Esophagus squamous epithelium (tissue), 5 donors: ENCODE data around the gene SKIDA1. TPM values are rescaled to one million over a fixed set of nuclear protein-coding genes. Genes with fewer than 3 reads are reported as not detected.
A peak's percentile ranks its signal among the peaks of the same experiment; 100 is the strongest.

Source experiments
- DNase-seq: peaks from one replicate; lab custom pipeline; 2025; lab: John Stamatoyannopoulos, UW
- H3K27ac ChIP-seq, 4 donors: fragments of 200-600 bp; sonication (generic); one replicate each; pipeline ENCODE4 v1.5.1; 2016 to 2019; ENCODE audit warnings: mild to moderate bottlenecking in 1 of 4
- H3K27me3 ChIP-seq, 4 donors: fragments of 200-600 bp; sonication (generic); 1 replicate in 3 of 4; 2 replicates in 1 of 4; pipeline versions ENCODE4 v1.5.1 to v1.6.0; 2017 to 2021; ENCODE audit warnings: antibody characterized with exemption in 1 of 4
- H3K36me3 ChIP-seq, 3 donors: fragments of 200-600 bp; sonication (generic); one replicate each; pipeline ENCODE4 v1.5.1; 2016 to 2019
- H3K4me1 ChIP-seq, 3 donors: fragments of 200-600 bp; sonication (generic); one replicate each; pipeline ENCODE4 v1.5.1; 2017 to 2019
- H3K4me3 ChIP-seq, 4 donors: fragments of 200-600 bp; sonication (generic); 1 replicate in 3 of 4; 2 replicates in 1 of 4; pipeline ENCODE4 v1.5.1; 2016 to 2019; ENCODE audit warnings: mild to moderate bottlenecking in 2 of 4, moderate library complexity in 1 of 4
- H3K9me3 ChIP-seq, 3 donors: fragments of 200-600 bp; sonication (generic); one replicate each; pipeline ENCODE4 v1.5.1; 2016 to 2019
- CTCF ChIP-seq, 6 experiments: fragments of 450-650 bp in 4 of 6; fragments of 200-600 bp in 2 of 6; sonication (generic) in 2 of 6; IDR thresholded peaks; one replicate each; pipeline ENCODE4 v1.5.1; 2016 to 2019; ENCODE audit warnings: antibody characterized with exemption in 6 of 6, mild to moderate bottlenecking in 4 of 6, moderate library complexity in 4 of 6
- POLR2A ChIP-seq, 4 donors: fragments of 450-650 bp; IDR thresholded peaks; one replicate each; pipeline ENCODE4 v1.6.1; 2017; ENCODE audit warnings: antibody characterized with exemption in 4 of 4, mild to moderate bottlenecking in 4 of 4, moderate library complexity in 3 of 4
- WGBS, 2 donors: methylation state at CpG; one replicate each; pipeline ENCODE4 v1.1.5; 2018; 5-methylcytosine and 5-hydroxymethylcytosine counted together
- intact Hi-C: fragments of 100-400 bp; cut with DNase I; formaldehyde crosslinking; loops from one replicate; pipeline ENCODE4 v1.15.0; 2022
- total RNA-seq, 4 donors: library from RNA; depleted of rRNA; stranded (reverse); fragments of >200 nt; gene quantifications; one replicate each; pipeline ENCODE4 v1.1.0, GENCODE V29; 2016
- donor health status: DM: yes; HTN: yes; CAD: no.

SKIDA1 gene
- total RNA-seq, 4 donors from 2014 or later = 0.53 to 0.57 (median 0.57) TPM; not detected in 1

- Histone ChIP-seq H3K36me3 (peaks cover 5 to 43% (median 16%) of the 10 kb centered on the region in 3 donors), H3K4me1 (peaks cover 4 to 54% (median 19%) of the 10 kb centered on the region in 3 donors), H3K4me3 (peak overlapping the region; percentile 61 to 96 (median 82)), H3K27me3 (no peaks in the 10 kb centered on the region), H3K27ac (peak overlapping the region; percentile 91 to 100 (median 96)), H3K9me3 (no peaks in the 10 kb centered on the region)
- no peak for DNase-seq
- TF ChIP-seq POLR2A (IDR thresholded peaks at IDR 0.05) (no peak), CTCF (IDR thresholded peaks at IDR 0.05) (no peak)
- 34 to 42% methylated on average over 8 to 9 of the region's 9 CpGs for WGBS, 2 donors
- intact Hi-C loops = loop anchor here (10.0 kb wide), 1 partner anchor 189 kb away; no protein-coding TSS in a partner anchor
These were observed 10.0 kb upstream of the SKIDA1 start for GRCh38 chr10:21535494-21535965.

- Histone ChIP-seq H3K9me3 (no peaks in the 10 kb centered on the region), H3K4me1 (peaks cover 4 to 61% (median 19%) of the 10 kb centered on the region in 3 donors), H3K27ac (peak overlapping the region; percentile 91 to 100 (median 96)), H3K4me3 (peak overlapping the region; percentile 61 to 96 (median 82)), H3K27me3 (no peaks in the 10 kb centered on the region), H3K36me3 (peaks cover 3 to 36% (median 11%) of the 10 kb centered on the region in 3 donors)
- WGBS, 2 donors = 4% methylated on average over 7 of the region's 96 CpGs; no CpG with 5 or more reads in 1 of the 2 donors
- intact Hi-C loops = loop anchor here (10.0 kb wide), 1 partner anchor 190 kb away; no protein-coding TSS in a partner anchor
- TF ChIP-seq POLR2A (IDR thresholded peaks at IDR 0.05) (no peak), CTCF (IDR thresholded peaks at IDR 0.05) (no peak)
- DNase-seq = no peak
These were observed 9.4 kb upstream of the SKIDA1 start for GRCh38 chr10:21534604-21535493.

GRCh38 chr10:21534280-21534586 lies 8.8 kb upstream of the SKIDA1 start:
- intact Hi-C loops = loop anchor here (10.0 kb wide), 1 partner anchor 191 kb away; no protein-coding TSS in a partner anchor
- TF ChIP-seq POLR2A (IDR thresholded peaks at IDR 0.05) (no peak), CTCF (IDR thresholded peaks at IDR 0.05) (no peak)
- peak overlapping the region; percentile 91 to 100 (median 96) for H3K27ac ChIP-seq
- no peaks in the 10 kb centered on the region for H3K9me3 ChIP-seq
- H3K27me3 ChIP-seq = no peaks in the 10 kb centered on the region
- WGBS, 2 donors = 0% methylated on average over 4 of the region's 26 CpGs; no CpG with 5 or more reads in 1 of the 2 donors
- H3K36me3 ChIP-seq = peaks cover 0 to 30% (median 5%) of the 10 kb centered on the region in 3 donors
- DNase-seq = no peak
- H3K4me1 ChIP-seq = peaks cover 4 to 67% (median 19%) of the 10 kb centered on the region in 3 donors
- peak overlapping the region; percentile 61 to 96 (median 82) for H3K4me3 ChIP-seq

GRCh38 chr10:21533467-21534279 lies 8.2 kb upstream of the SKIDA1 start, which contains the start of gene MLLT10:
MLLT10 (plus strand) TSS chr10:21534232; CDS start chr10:21534645, 413 bp downstream.
- WGBS, 2 donors = 0% methylated on average over 13 to 15 of the region's 74 CpGs
- peak within 1 kb of the TSS; percentile 61 to 96 (median 82) for H3K4me3 ChIP-seq
- peak; percentile 65 for DNase-seq
- intact Hi-C loops = loop anchor here (10.0 kb wide), 1 partner anchor 191 kb away; no protein-coding TSS in a partner anchor
- H3K36me3 ChIP-seq = peaks cover 0 to 24% (median 5%) of the 10 kb centered on the region in 3 donors
- H3K9me3 ChIP-seq = no peaks in the 10 kb centered on the region
- peaks cover 4 to 72% (median 19%) of the 10 kb centered on the region in 3 donors for H3K4me1 ChIP-seq
- H3K27me3 ChIP-seq = no peaks in the 10 kb centered on the region
- H3K27ac ChIP-seq = peak within 1 kb of the TSS; percentile 91 to 100 (median 96)
- TF ChIP-seq POLR2A (IDR thresholded peaks at IDR 0.05) (peak in 3 of 4 donors; percentile 44 to 87 (median 77)), CTCF (IDR thresholded peaks at IDR 0.05) (peak in 4 of 6 experiments; percentile 12 to 47 (median 25))
